Measurements from ENCODE around the gene PEX10.

The PEX10 gene

GRCh38 chr1:2385606-2386280 is 26.6 kb downstream of the PEX10 start:
- TF ChIP-seq MYC (IDR thresholded peaks at IDR 0.05; ENCODE audit: low read depth, low read length) (no peak), CTCF (IDR thresholded peaks at IDR 0.05; ENCODE audit: low read depth, low read length) (no peak), MAX (IDR thresholded peaks at IDR 0.05; ENCODE audit: low read depth, low read length) (no peak), POLR2A (IDR thresholded peaks at IDR 0.05; ENCODE audit: extremely low read depth, insufficient read length) (no peak)
- no peak for DNase-seq (ENCODE audit: low read depth)
- no peak overlapping the region for H3K4me3 ChIP-seq (ENCODE audit: low read depth, low read length)

DNA sequence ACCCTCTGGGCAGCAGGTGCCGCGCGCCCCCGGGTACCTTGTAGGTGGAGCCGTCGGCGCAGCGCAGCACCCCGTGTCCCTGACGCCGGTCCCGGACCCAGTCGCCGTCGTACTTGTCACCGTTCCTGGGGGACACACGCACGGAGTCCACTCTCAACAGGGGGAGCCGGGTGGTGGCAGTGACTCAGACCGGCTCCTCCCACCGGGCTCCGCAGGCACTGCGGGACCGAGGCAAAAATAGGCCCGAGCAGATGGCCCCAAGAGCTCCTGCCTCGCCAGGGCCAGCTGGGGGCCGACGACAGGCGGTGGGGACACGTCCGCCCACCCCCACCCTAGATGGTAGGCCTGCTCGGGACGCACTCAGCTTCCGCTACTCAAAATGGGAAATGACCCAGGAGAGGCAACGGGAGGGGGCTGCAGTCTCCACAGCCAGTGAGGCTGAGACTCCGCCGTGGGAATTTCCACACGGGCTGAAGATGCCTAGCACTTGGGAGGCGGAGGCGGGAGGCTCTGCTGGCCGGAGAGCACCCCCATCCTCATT is 27.4 kb downstream of the PEX10 start:
- no peak for TF ChIP-seq MAX (IDR thresholded peaks at IDR 0.05; ENCODE audit: low read depth, low read length)
- no peak for TF ChIP-seq MYC (IDR thresholded peaks at IDR 0.05; ENCODE audit: low read depth, low read length)
- TF ChIP-seq CTCF (IDR thresholded peaks at IDR 0.05; ENCODE audit: low read depth, low read length) = no peak
- TF ChIP-seq POLR2A (IDR thresholded peaks at IDR 0.05; ENCODE audit: extremely low read depth, insufficient read length) = no peak

GRCh38 chr1:2384130-2384860 is 28.1 kb downstream of the PEX10 start:
- no peak overlapping the region for H3K4me3 ChIP-seq (ENCODE audit: low read depth, low read length)
- no peak for DNase-seq (ENCODE audit: low read depth)
- TF ChIP-seq MYC (IDR thresholded peaks at IDR 0.05; ENCODE audit: low read depth, low read length) (no peak), POLR2A (IDR thresholded peaks at IDR 0.05; ENCODE audit: extremely low read depth, insufficient read length) (no peak)

More for the DNA sequence above, 27.4 kb downstream of the PEX10 start:
- no peak overlapping the region for H3K4me3 ChIP-seq (ENCODE audit: low read depth, low read length)
- no peak for DNase-seq (ENCODE audit: low read depth)

GRCh38 chr1:2383576-2383975 is 28.8 kb downstream of the PEX10 start:
- no peak for DNase-seq (ENCODE audit: low read depth)
- no peak for TF ChIP-seq MYC (IDR thresholded peaks at IDR 0.05; ENCODE audit: low read depth, low read length)
- no peak for TF ChIP-seq MAX (IDR thresholded peaks at IDR 0.05; ENCODE audit: low read depth, low read length)
- no peak for TF ChIP-seq CTCF (IDR thresholded peaks at IDR 0.05; ENCODE audit: low read depth, low read length)
- TF ChIP-seq POLR2A (IDR thresholded peaks at IDR 0.05; ENCODE audit: extremely low read depth, insufficient read length) = no peak
- no peak overlapping the region for H3K4me3 ChIP-seq (ENCODE audit: low read depth, low read length)

GRCh38 chr1:2382621-2383361 is 29.6 kb downstream of the PEX10 start:
- DNase-seq (ENCODE audit: low read depth) = no peak

More at GRCh38 chr1:2382621-2383361, 29.6 kb downstream of the PEX10 start:
- no peak overlapping the region for H3K4me3 ChIP-seq (ENCODE audit: low read depth, low read length)
- TF ChIP-seq MAX (IDR thresholded peaks at IDR 0.05; ENCODE audit: low read depth, low read length) (no peak), CTCF (IDR thresholded peaks at IDR 0.05; ENCODE audit: low read depth, low read length) (peak; percentile 41)
